Stimulated activated memory B cell treated with anti-CD40 and anti-IgM and Interleukin-4, amounts not matched to agents 10 μg/mL and 1 μg/mL and 100 μg/mL, for 72 hours (primary cell): ENCODE measurements around the gene NRL.
"Not testable (repeated sequence)": the region's sequence is repeated elsewhere in the genome, so short reads cannot be mapped to it uniquely, and the experiment has no call there.

Experiments
- ATAC-seq: fragments of 150-1000 bp; cut with Tn5 transposase; 2 replicates; pipeline ENCODE4 v1.10.0; 2021
- H3K27ac Mint-ChIP-seq: one replicate; pipeline ENCODE4 v1.8.0; 2022; ENCODE audit warnings: mild to moderate bottlenecking, mixed read lengths
- H3K27me3 Mint-ChIP-seq: one replicate; pipeline ENCODE4 v1.8.0; 2022; ENCODE audit warnings: mixed read lengths
- H3K36me3 Mint-ChIP-seq: one replicate; pipeline ENCODE4 v1.8.0; 2022; ENCODE audit warnings: mixed read lengths
- H3K4me1 Mint-ChIP-seq: one replicate; pipeline ENCODE4 v1.8.0; 2022; ENCODE audit warnings: mixed read lengths
- H3K4me3 Mint-ChIP-seq: one replicate; pipeline ENCODE4 v1.8.0; 2022; ENCODE audit warnings: mild to moderate bottlenecking, moderate library complexity, mixed read lengths
- H3K9me3 Mint-ChIP-seq: one replicate; pipeline ENCODE4 v1.8.0; 2022; ENCODE audit warnings: mixed read lengths

NRL gene

GRCh38 chr14:24055971-24056799, 58.6 kb downstream of the NRL start:
- Mint-ChIP-seq H3K4me3 (no peak overlapping the region), H3K4me1 (peaks cover 19% of the 10 kb centered on the region)
- no peak for ATAC-seq

DNA sequence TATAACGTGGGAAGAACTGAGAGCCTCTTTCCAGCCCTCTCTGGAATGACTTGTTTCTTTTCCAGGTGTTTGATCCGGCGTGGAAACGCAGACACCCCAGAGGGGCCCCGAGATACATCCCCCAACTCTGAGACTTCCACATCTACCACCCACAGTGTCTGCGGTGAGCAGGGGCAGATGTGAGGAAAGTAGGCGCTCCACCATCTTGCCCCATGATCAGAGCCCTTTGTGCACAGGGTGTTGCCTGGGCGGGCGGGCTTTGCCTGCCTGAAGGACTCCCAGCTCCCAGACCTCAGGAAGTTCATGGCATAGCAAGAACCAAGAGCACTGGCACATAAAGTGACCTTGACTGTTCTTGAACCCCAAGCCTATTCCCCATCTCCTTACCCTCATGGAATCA, 60.1 kb downstream of the NRL start:
- H3K9me3 Mint-ChIP-seq = no peaks in the 10 kb centered on the region
- H3K4me1 Mint-ChIP-seq = peaks cover 32% of the 10 kb centered on the region
- no peak overlapping the region for H3K4me3 Mint-ChIP-seq
- H3K27ac Mint-ChIP-seq = no peak overlapping the region
- peaks cover 11% of the 10 kb centered on the region for H3K36me3 Mint-ChIP-seq
- no peak for ATAC-seq
- H3K27me3 Mint-ChIP-seq = no peaks in the 10 kb centered on the region

More at GRCh38 chr14:24055971-24056799, 58.6 kb downstream of the NRL start:
- Mint-ChIP-seq H3K27ac (no peak overlapping the region), H3K27me3 (no peaks in the 10 kb centered on the region), H3K36me3 (peaks cover 11% of the 10 kb centered on the region), H3K9me3 (no peaks in the 10 kb centered on the region)

DNA sequence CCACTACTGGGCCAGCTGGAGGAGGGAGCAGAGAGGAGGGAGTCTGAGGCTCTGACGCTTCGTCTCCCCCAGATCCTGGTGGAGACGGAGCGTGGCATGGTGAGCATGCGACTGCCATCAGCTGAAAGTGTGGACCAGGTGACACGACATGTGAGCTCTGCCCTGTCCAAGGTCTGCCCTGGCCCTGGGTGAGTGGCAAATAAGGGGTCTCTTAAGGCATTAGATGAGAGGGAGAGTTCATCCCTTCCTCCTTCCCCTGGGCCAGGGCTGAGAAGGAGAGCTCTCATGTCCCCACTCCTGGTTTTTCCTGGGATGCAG, 60.5 kb downstream of the NRL start:
- peaks cover 36% of the 10 kb centered on the region for H3K4me1 Mint-ChIP-seq
- no peak for ATAC-seq
- H3K4me3 Mint-ChIP-seq = no peak overlapping the region
- no peaks in the 10 kb centered on the region for H3K9me3 Mint-ChIP-seq
- H3K27me3 Mint-ChIP-seq = no peaks in the 10 kb centered on the region
- H3K27ac Mint-ChIP-seq = no peak overlapping the region
- peaks cover 11% of the 10 kb centered on the region for H3K36me3 Mint-ChIP-seq

DNA sequence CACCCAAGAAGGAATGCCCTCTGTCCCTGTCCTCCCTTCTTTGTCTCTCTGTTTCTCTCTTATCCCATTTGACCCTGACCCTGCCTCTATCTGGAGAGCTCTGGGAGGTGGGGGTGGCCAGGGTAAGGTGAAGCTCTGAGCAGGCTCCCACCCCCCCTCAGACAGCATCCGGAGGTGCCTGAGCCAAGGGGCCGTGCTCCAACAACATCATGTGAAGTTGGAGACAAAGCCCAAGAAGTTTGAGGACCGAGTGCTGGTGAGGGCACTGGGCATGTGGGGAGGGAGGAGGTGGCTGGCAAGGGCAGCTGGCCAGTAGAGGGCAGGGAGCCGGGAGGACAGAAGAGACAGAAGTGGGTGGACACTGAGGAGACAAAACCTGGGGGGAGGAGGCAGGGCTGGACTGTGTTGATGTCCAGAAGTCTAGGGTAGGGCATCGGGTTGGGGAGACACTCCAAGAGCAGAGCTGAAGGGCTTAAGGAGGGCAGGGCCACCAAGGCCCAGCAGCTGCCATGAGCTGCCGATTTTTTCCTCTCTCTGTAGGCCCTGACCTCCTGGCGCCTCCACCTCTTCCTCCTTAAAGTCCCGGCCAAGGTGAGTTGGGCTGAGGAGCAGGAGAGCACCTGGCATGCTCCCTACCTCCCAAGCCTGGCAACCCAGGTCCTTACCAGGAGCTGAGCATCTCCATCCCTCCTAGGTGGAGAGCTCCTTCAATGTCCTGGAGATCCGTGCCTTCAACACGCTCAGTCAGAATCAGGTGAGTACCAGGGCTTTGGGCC, 61.0 kb downstream of the NRL start:
- no peaks in the 10 kb centered on the region for H3K27me3 Mint-ChIP-seq
- peak overlapping the region; percentile 78 for H3K4me3 Mint-ChIP-seq
- ATAC-seq = no peak
- H3K36me3 Mint-ChIP-seq = peaks cover 11% of the 10 kb centered on the region
- H3K27ac Mint-ChIP-seq = peak overlapping the region; percentile 54
- peaks cover 41% of the 10 kb centered on the region for H3K4me1 Mint-ChIP-seq
- H3K9me3 Mint-ChIP-seq = no peaks in the 10 kb centered on the region

DNA sequence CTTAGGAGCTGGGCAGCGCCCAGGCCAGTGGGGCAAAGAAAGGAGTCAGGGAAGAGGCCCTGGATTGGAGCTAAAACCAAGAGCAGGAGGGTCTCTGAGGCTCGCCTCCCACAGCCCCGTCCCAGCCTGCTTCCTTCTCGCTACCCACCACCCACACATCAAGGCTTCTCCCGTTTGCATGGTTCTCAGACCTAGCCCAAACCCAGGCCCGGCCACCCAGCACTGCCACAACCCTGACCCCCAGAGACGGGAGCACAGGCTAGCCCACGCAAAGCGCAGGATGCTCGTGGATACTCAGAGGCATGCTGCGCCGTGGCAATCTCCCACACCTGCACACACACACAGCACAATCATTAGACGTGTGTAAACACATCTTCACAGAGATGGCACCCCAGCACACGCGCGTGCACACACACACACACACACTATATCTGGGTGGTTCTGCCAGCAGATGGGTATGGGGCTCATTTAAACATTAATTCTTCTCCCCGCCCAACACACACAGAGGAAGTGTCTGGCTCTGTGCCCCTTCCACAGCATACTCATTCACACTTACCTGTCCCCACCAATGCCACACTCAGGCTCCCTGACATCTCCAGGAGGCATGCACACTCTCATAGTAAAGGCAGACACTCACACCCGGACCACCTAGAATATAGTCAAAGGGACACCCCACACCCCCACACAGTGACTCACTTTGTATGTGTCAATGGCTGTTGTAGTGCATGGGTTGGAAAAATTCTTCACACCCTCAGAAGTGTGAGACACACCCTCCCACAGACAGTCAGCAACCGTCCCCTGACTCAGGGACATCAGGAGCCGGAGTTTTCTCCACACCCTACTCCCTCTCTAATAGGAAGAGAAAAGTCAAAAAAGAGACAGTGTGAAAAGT, 61.8 kb downstream of the NRL start:
- no peaks in the 10 kb centered on the region for H3K9me3 Mint-ChIP-seq
- peaks cover 11% of the 10 kb centered on the region for H3K36me3 Mint-ChIP-seq
- H3K4me3 Mint-ChIP-seq = peak overlapping the region; percentile 78
- no peaks in the 10 kb centered on the region for H3K27me3 Mint-ChIP-seq
- peak overlapping the region; percentile 54 for H3K27ac Mint-ChIP-seq
- ATAC-seq = no peak
- H3K4me1 Mint-ChIP-seq = peaks cover 44% of the 10 kb centered on the region

- H3K4me1 Mint-ChIP-seq = peaks cover 44% of the 10 kb centered on the region
- peak; percentile 90 for ATAC-seq
- no peaks in the 10 kb centered on the region for H3K9me3 Mint-ChIP-seq
- H3K27me3 Mint-ChIP-seq = no peaks in the 10 kb centered on the region
- peaks cover 11% of the 10 kb centered on the region for H3K36me3 Mint-ChIP-seq
- peak within 1 kb of the TSS; percentile 78 for H3K4me3 Mint-ChIP-seq
- peak within 1 kb of the TSS; percentile 90 for H3K27ac Mint-ChIP-seq
These were observed 62.7 kb downstream of the NRL start, which contains the start of gene CARMIL3 for GRCh38 chr14:24051789-24052655. TSS of gene CARMIL3 (plus strand) at chr14:24052009. CDS start at chr14:24052154, 145 bp downstream.

GRCh38 chr14:24051176-24051788, 63.5 kb downstream of the NRL start:
- Mint-ChIP-seq H3K4me1 (peaks cover 44% of the 10 kb centered on the region), H3K9me3 (no peaks in the 10 kb centered on the region), H3K27ac (peak overlapping the region; percentile 90), H3K4me3 (peak overlapping the region; percentile 78), H3K27me3 (no peaks in the 10 kb centered on the region), H3K36me3 (peaks cover 11% of the 10 kb centered on the region)
- no peak for ATAC-seq

- Mint-ChIP-seq H3K36me3 (peaks cover 11% of the 10 kb centered on the region), H3K27ac (peak overlapping the region; percentile 90), H3K4me1 (peaks cover 44% of the 10 kb centered on the region), H3K4me3 (peak overlapping the region; percentile 78)
- not testable (repeated sequence) for H3K27me3 Mint-ChIP-seq, H3K9me3 Mint-ChIP-seq, ATAC-seq
These were observed 64.0 kb downstream of the NRL start for GRCh38 chr14:24050753-24051152.

- H3K36me3 Mint-ChIP-seq, H3K27me3 Mint-ChIP-seq, H3K9me3 Mint-ChIP-seq, H3K4me3 Mint-ChIP-seq: not testable (repeated sequence)
- Mint-ChIP-seq H3K27ac (peak overlapping the region; percentile 26), H3K4me1 (peaks cover 44% of the 10 kb centered on the region)
- ATAC-seq = peak; percentile 51
These were observed 65.7 kb downstream of the NRL start for GRCh38 chr14:24049002-24049401.

GRCh38 chr14:24042746-24043145, 72.0 kb downstream of the NRL start:
- H3K27me3 Mint-ChIP-seq = no peaks in the 10 kb centered on the region
- H3K36me3 Mint-ChIP-seq = no peaks in the 10 kb centered on the region
- no peak overlapping the region for H3K4me3 Mint-ChIP-seq
- no peak for ATAC-seq
- H3K4me1 Mint-ChIP-seq = no peaks in the 10 kb centered on the region
- H3K9me3 Mint-ChIP-seq = no peaks in the 10 kb centered on the region
- H3K27ac Mint-ChIP-seq = no peak overlapping the region

DNA sequence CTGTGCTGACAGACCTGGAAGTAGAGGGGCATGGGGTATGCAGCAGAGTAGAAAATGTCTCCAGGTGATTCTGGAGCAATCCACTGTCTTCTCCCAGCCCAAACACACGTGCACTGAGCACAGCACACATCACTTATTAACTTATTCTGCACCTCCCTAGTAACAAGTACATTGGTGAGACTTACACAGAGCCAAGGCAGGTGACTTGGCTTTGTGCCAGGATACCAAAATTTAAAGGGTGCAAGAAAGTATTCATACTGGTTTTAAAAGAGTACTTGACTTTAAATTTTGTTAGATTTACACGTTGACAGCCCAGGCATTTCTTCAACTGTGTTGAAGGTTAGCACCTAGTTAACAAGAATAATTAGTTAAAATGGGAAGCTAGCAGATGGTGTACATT, 74.1 kb downstream of the NRL start:
- no peaks in the 10 kb centered on the region for H3K27me3 Mint-ChIP-seq
- H3K4me3 Mint-ChIP-seq = no peak overlapping the region
- no peaks in the 10 kb centered on the region for H3K9me3 Mint-ChIP-seq
- no peak overlapping the region for H3K27ac Mint-ChIP-seq
- no peaks in the 10 kb centered on the region for H3K36me3 Mint-ChIP-seq
- ATAC-seq = no peak
- H3K4me1 Mint-ChIP-seq = peaks cover 15% of the 10 kb centered on the region

DNA sequence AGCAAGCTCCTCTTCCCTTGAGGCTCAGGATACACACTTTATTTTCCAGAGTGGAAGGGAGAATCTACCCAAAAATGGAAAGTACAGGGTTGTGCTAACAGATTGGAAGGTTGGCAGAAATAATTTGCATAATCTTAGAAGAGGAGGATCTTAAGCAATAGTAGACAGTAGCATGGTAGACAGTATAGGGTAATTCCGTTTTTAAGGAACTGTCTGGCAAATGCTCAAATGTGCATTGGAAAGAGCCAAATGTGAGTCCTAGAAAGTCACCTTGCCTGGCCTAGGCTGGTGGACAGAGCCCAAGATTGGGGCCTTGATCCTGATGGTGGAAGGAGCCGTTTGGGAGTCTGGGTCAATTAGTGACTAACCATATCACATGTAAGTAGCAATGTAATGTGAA, 76.1 kb downstream of the NRL start:
- Mint-ChIP-seq H3K27me3 (no peaks in the 10 kb centered on the region), H3K36me3 (no peaks in the 10 kb centered on the region), H3K27ac (no peak overlapping the region), H3K4me3 (no peak overlapping the region), H3K4me1 (peaks cover 16% of the 10 kb centered on the region), H3K9me3 (no peaks in the 10 kb centered on the region)
- ATAC-seq = no peak

- Mint-ChIP-seq H3K4me1 (peaks cover 16% of the 10 kb centered on the region), H3K9me3 (no peaks in the 10 kb centered on the region), H3K27me3 (no peaks in the 10 kb centered on the region), H3K4me3 (no peak overlapping the region), H3K27ac (no peak overlapping the region), H3K36me3 (no peaks in the 10 kb centered on the region)
- ATAC-seq = no peak
These were observed 77.1 kb downstream of the NRL start for GRCh38 chr14:24037658-24038037.
